ENCODE data around the gene PSME3IP1. TPM values are rescaled to one million over a fixed set of nuclear protein-coding genes. Genes with fewer than 3 reads are reported as not detected.

Gene PSME3IP1
- total RNA-seq, 3 donors from 2014 or later = 76.7 to 81.0 (median 80.1) TPM

DNA sequence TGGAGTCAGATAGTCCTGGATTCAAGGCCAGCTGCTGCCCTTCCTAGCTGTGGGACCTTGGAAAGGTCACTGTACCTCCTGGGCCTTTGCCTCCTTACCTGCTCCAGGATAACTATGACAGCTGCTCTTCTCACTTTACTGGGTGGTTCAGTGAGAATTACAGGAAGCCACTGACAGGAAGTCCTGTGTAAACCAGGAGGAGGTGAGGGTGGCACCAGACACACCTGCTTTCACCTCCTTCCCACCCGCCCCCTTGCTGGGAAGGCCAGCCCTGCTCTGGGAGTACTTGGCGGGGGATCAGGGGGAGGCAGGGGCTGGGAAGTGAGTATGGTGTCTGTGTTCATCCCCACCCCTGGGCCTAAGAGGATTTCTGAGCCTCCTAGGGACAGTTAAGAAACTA lies 50.9 kb downstream of the PSME3IP1 start:
- H3K27me3 Mint-ChIP-seq (ENCODE audit: low read depth) = no peaks in the 10 kb centered on the region
- peak; percentile 47 to 69 for ATAC-seq
- DNase-seq = peak; percentile 21

DNA sequence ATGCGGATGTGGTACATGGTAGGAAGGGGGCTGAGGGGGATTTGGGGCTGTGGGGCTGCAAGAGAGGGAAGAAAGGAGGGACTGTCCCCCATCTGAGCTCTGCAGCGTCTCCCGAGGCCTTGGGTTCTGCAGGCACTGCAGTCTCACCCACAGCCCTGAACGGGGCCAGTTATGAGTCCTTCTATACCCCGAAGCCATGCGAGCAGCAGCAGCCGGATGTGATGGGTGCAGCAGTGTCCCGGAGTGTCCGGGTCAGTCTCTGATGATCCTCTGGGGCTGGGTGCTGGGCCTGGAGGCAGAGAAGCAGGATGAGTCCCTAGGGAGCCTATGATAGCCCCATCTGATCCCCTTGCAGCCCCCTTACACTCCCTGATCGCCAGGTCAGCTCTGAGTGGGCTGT lies 52.0 kb downstream of the PSME3IP1 start:
- H3K27me3 Mint-ChIP-seq (ENCODE audit: low read depth) = no peaks in the 10 kb centered on the region
- no peaks in the 10 kb centered on the region for H3K9me3 Mint-ChIP-seq
- H3K4me1 Mint-ChIP-seq (ENCODE audit: low read depth) = peaks cover 76% of the 10 kb centered on the region
- peak overlapping the region; percentile 5 for H3K4me3 Mint-ChIP-seq
- DNase-seq (no peak), ATAC-seq (peak; percentile 29 to 36)
- H3K36me3 Mint-ChIP-seq (ENCODE audit: insufficient read depth) = no peaks in the 10 kb centered on the region

More for the DNA sequence above, 50.9 kb downstream of the PSME3IP1 start:
- H3K4me3 Mint-ChIP-seq = peak overlapping the region; percentile 66
- no peaks in the 10 kb centered on the region for H3K36me3 Mint-ChIP-seq (ENCODE audit: insufficient read depth)
- H3K4me1 Mint-ChIP-seq (ENCODE audit: low read depth) = peaks cover 75% of the 10 kb centered on the region
- H3K9me3 Mint-ChIP-seq = no peaks in the 10 kb centered on the region

DNA sequence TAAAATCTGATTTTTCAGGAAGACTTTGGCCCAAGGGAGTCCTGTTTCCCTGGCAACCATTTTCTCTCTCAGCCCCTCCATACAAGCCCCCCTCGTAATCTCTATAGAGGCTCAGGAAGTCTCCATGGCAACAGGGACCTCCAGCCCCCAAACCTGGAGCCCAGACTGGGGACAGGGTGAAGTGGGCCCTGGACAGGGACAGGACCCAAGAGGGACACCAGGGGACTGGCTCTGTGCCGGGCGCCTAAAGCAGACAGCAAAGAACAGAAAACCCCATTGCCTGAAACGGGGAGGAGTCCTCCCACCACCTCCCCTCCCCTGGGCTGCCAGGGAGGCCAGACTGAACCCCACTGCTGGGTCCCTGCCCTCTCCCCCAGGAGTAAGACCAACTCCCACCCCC lies 52.8 kb downstream of the PSME3IP1 start:
- no peak for ATAC-seq

DNA sequence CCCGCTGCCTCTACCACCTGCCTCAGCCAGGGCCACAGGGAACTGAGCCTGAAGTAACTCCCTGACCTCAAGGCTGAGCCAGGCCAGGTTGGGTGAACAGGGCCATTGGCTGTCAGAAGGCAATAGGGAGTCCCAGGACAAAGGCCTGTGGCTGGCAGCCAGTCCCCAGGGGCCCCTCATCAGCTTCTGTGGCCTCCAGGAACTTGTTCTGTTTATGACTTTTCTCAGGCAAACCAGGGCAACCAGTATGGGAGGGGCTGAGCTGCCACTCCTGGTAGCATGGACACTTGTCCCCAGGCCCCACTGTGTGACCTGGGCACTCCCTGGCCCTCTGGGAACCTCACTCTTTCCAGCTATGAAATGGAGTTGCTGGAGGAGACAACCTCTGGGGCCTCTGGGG lies 53.4 kb downstream of the PSME3IP1 start:
- no peaks in the 10 kb centered on the region for H3K36me3 Mint-ChIP-seq (ENCODE audit: insufficient read depth)
- no peaks in the 10 kb centered on the region for H3K27me3 Mint-ChIP-seq (ENCODE audit: low read depth)
- H3K4me3 Mint-ChIP-seq = no peak overlapping the region
- H3K9me3 Mint-ChIP-seq = no peaks in the 10 kb centered on the region
- DNase-seq (no peak), ATAC-seq (no peak)
- H3K4me1 Mint-ChIP-seq (ENCODE audit: low read depth) = peaks cover 75% of the 10 kb centered on the region

More for the DNA sequence above, 52.8 kb downstream of the PSME3IP1 start:
- Mint-ChIP-seq H3K4me3 (no peak overlapping the region), H3K27me3 (ENCODE audit: low read depth) (no peaks in the 10 kb centered on the region), H3K36me3 (ENCODE audit: insufficient read depth) (no peaks in the 10 kb centered on the region), H3K4me1 (ENCODE audit: low read depth) (peaks cover 73% of the 10 kb centered on the region), H3K9me3 (no peaks in the 10 kb centered on the region)
- no peak for DNase-seq

DNA sequence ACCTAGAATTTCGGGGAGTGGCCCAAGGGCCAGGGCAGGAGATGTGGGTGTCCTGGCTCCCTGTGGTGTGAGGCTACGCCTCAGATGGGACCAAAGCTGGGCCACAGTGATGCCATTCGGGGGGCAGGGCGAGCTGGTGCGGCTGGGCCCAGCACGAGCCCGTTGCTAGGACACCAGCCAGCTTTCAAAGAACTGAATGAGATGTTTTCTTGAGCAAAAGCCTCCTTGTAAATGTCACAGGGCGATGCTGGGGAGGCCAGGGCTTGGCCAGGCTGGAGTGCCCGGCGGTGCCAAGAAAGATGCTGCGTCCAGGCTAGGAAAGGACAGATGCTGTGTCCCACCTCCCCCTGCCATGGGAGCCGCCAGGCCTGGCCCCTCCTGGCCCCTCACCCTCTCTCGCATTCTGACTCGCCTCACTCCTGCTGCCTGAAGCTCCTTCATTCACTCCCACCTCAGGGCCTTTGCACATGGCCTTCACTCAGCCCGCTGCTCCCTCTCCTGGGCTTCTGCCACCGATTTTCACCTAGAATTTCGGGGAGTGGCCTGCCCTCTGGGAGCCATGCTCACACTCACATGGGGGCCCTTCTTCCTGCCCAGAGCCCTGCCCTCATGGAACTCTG lies 54.4 kb downstream of the PSME3IP1 start:
- no peak for ATAC-seq
- Mint-ChIP-seq H3K9me3 (no peaks in the 10 kb centered on the region), H3K36me3 (ENCODE audit: insufficient read depth) (no peaks in the 10 kb centered on the region), H3K4me1 (ENCODE audit: low read depth) (peaks cover 84% of the 10 kb centered on the region), H3K27me3 (ENCODE audit: low read depth) (no peaks in the 10 kb centered on the region), H3K4me3 (no peak overlapping the region)
- DNase-seq = no peak

DNA sequence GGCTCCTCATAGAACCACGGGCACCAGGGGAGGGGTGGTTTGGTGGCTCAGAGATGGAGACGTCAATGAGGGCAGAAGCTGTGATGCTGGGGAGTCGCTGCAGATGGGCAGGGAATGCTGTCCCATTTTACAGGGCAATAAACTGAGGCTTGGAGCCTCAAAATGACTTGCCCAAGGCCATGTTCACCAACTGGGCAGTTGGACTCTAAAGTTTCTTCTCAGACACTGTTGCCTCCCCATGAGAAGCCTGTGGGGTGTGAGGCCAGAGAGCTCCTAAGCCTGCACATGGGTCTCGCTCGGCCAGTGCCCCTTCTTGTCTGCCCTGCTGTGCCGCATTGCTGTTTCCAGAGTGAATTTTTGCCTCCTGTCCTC lies 54.9 kb downstream of the PSME3IP1 start:
- H3K4me1 Mint-ChIP-seq (ENCODE audit: low read depth) = peaks cover 82% of the 10 kb centered on the region
- H3K9me3 Mint-ChIP-seq = no peaks in the 10 kb centered on the region
- ATAC-seq (no peak), DNase-seq (no peak)
- H3K27me3 Mint-ChIP-seq (ENCODE audit: low read depth) = no peaks in the 10 kb centered on the region
- peak overlapping the region; percentile 17 for H3K4me3 Mint-ChIP-seq
- H3K36me3 Mint-ChIP-seq (ENCODE audit: insufficient read depth) = no peaks in the 10 kb centered on the region

DNA sequence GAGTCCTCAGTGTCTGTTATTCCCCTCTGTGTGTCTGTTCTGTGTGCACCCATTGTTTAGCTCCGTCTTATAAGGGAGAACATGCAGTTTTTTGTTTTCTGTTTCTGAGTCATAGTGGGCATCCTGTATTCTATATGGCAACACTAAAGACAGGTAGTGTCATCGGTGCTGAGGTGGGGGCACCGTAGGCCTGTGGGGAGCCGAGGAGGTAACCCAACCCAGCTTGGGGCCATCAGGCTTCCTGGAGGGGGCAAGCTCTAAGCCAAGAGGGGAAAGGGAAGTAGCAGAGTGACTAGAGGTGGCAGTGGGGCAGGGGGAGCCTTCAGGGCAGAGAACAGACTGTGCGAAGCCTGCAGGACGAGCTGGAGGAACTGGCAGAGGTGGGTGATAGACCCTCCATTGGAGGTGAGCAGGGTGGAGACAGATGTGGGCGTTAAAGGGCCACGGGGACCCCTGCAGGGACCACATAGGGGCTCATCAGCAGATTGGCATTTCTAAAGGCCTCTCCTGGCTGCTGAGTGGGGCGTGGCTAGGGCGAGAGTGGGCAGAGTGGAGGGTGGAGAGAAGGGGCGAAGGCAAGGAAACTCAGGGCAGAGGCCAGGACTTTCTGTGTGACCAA lies 57.0 kb downstream of the PSME3IP1 start:
- peak overlapping the region; percentile 61 for H3K4me3 Mint-ChIP-seq
- H3K9me3 Mint-ChIP-seq = no peaks in the 10 kb centered on the region
- no peaks in the 10 kb centered on the region for H3K27me3 Mint-ChIP-seq (ENCODE audit: low read depth)
- peak; percentile 82 to 85 for ATAC-seq
- no peaks in the 10 kb centered on the region for H3K36me3 Mint-ChIP-seq (ENCODE audit: insufficient read depth)
- peak; percentile 36 for DNase-seq
- H3K4me1 Mint-ChIP-seq (ENCODE audit: low read depth) = peaks cover 77% of the 10 kb centered on the region

- Mint-ChIP-seq H3K36me3 (ENCODE audit: insufficient read depth) (no peaks in the 10 kb centered on the region), H3K4me3 (no peak overlapping the region), H3K4me1 (ENCODE audit: low read depth) (peaks cover 79% of the 10 kb centered on the region), H3K27me3 (ENCODE audit: low read depth) (no peaks in the 10 kb centered on the region), H3K9me3 (no peaks in the 10 kb centered on the region)
- no peak for ATAC-seq
- DNase-seq = no peak
Measured at GRCh38 chr16:57127836-57128235, 58.0 kb downstream of the PSME3IP1 start.

DNA sequence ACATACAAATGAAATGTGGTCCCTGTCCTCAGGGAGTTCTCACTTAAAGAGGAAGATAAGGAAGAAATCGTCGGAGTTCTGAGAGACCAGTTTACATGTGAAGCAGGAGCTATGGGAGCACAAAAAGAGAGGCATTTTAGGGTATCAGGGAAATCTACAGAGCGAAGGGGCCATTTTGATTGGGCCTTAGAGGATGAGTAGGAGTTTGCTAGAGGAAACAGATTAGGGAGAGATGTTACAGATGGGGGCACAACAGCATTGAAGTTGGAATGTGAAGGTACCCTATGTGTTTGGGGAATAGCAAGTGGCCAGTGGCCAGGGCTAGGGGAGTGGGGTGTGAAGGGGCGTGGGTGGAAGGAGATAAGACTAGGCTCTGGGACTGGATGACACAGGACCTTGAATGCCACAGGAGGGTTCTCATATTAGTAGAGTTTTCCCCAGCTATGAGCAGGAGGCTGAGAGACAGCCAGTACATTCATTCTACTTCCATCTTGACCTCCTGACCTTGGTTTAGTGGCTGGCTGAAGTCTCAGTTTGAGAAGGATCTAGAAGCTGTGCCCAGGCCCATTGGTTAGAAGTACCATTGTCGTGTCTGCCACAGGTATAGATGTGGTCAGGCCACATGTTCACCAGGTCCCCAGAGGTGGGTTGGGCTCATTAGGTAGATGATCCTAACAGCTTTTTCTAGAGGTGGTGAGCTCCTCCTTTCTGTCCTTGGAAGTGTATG lies 58.6 kb downstream of the PSME3IP1 start:
- Mint-ChIP-seq H3K36me3 (ENCODE audit: insufficient read depth) (no peaks in the 10 kb centered on the region), H3K9me3 (no peaks in the 10 kb centered on the region), H3K4me1 (ENCODE audit: low read depth) (peaks cover 74% of the 10 kb centered on the region), H3K27me3 (ENCODE audit: low read depth) (no peaks in the 10 kb centered on the region), H3K4me3 (no peak overlapping the region)
- ATAC-seq (no peak), DNase-seq (no peak)

DNA sequence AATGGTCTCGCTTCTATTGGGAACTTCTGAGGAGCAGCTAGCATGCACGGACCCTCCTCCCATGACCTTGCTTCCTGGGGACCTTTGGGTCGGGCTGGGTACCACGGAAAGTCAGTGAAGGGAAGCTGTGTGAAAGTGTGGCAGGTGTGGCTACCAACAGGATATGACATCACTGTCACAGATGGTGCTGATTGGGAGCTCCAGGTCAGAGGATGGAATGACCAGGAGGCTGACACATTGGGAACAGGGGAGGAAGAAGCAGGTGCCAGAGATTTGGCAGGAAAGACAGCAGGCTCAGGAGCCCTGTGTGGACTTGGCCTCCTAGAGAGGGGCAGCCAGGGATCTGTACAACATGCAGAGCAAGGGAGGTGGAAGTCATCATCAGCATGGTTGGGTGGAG lies 59.4 kb downstream of the PSME3IP1 start:
- H3K27me3 Mint-ChIP-seq (ENCODE audit: low read depth) = no peaks in the 10 kb centered on the region
- no peaks in the 10 kb centered on the region for H3K9me3 Mint-ChIP-seq
- no peaks in the 10 kb centered on the region for H3K36me3 Mint-ChIP-seq (ENCODE audit: insufficient read depth)
- ATAC-seq (no peak), DNase-seq (no peak)
- peaks cover 68% of the 10 kb centered on the region for H3K4me1 Mint-ChIP-seq (ENCODE audit: low read depth)
- no peak overlapping the region for H3K4me3 Mint-ChIP-seq

GRCh38 chr16:57125969-57126368 lies 59.9 kb downstream of the PSME3IP1 start:
- ATAC-seq (no peak), DNase-seq (no peak)
- H3K36me3 Mint-ChIP-seq (ENCODE audit: insufficient read depth) = no peaks in the 10 kb centered on the region
- H3K9me3 Mint-ChIP-seq = no peaks in the 10 kb centered on the region
- H3K4me3 Mint-ChIP-seq = no peak overlapping the region
- H3K27me3 Mint-ChIP-seq (ENCODE audit: low read depth) = no peaks in the 10 kb centered on the region
- peaks cover 64% of the 10 kb centered on the region for H3K4me1 Mint-ChIP-seq (ENCODE audit: low read depth)

GRCh38 chr16:57125376-57125775 lies 60.5 kb downstream of the PSME3IP1 start:
- Mint-ChIP-seq H3K9me3 (no peaks in the 10 kb centered on the region), H3K4me1 (ENCODE audit: low read depth) (peaks cover 58% of the 10 kb centered on the region), H3K36me3 (ENCODE audit: insufficient read depth) (no peaks in the 10 kb centered on the region), H3K4me3 (no peak overlapping the region), H3K27me3 (ENCODE audit: low read depth) (no peaks in the 10 kb centered on the region)
- DNase-seq (no peak), ATAC-seq (no peak)

DNA sequence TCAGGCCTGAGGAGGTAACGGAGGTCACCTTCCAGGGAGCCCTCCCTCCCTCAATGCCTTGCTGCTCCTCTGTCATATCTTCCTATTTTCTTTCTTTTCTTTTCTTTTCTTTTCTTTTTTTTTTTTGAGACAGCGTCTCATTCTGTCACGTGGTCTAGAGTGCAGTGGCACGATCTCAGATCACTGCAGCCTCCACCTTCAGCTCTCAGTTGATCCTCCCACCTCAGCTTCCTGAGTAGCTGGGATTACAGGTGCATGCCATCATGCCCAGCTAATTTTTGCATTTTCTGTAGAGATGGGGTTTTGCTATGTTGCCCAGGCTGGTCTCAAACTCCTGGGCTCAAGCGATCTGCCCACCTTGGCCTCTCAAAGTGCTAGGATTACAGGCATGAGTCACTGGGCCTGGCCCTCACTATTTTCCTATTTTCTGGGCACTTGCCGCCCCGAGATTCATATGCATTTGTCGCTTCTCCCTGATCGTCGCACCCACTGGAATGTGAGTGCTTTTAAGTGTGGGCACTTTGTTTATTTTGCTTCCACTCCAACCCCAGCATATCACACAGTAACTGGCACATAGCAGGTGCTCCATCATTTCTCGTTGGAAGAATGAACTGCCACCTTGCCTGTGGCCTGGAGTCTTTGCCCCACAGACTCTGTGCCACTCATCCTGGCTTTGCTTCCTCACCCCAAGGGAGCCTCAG lies 61.7 kb downstream of the PSME3IP1 start:
- Mint-ChIP-seq H3K4me1 (ENCODE audit: low read depth) (peaks cover 48% of the 10 kb centered on the region), H3K27me3 (ENCODE audit: low read depth) (no peaks in the 10 kb centered on the region), H3K4me3 (no peak overlapping the region), H3K9me3 (no peaks in the 10 kb centered on the region), H3K36me3 (ENCODE audit: insufficient read depth) (no peaks in the 10 kb centered on the region)
- DNase-seq (no peak), ATAC-seq (no peak)

- Mint-ChIP-seq H3K36me3 (ENCODE audit: insufficient read depth) (no peaks in the 10 kb centered on the region), H3K4me1 (ENCODE audit: low read depth) (peaks cover 41% of the 10 kb centered on the region), H3K27me3 (ENCODE audit: low read depth) (no peaks in the 10 kb centered on the region), H3K4me3 (no peak overlapping the region), H3K9me3 (no peaks in the 10 kb centered on the region)
- DNase-seq (no peak), ATAC-seq (no peak)
Measured at GRCh38 chr16:57123216-57123973, 62.4 kb downstream of the PSME3IP1 start.

Data from activated T-cell treated with anti-CD3 and anti-CD28 coated beads, Interleukin-2, amount 50 U/mL, for 4 hours (primary cell).